Adrenal gland (tissue), 12 donors: ENCODE results near the gene SLC30A2. TPM values are rescaled to one million over a fixed set of nuclear protein-coding genes. Genes with fewer than 3 reads are reported as not detected.

Source experiments
- DNase-seq, 7 donors: peaks; one replicate each; pipeline ENCODE4 v3.0.0-alpha.2; 2019 to 2020
- H3K27ac ChIP-seq, 5 donors: fragments of 200-600 bp; sonication (generic) in 4 of 5; 1 replicate in 3 of 5; 2 replicates in 2 of 5; pipeline versions ENCODE4 v1.5.1 to v1.8.0; 2016 to 2020; ENCODE audit warnings: mild to moderate bottlenecking in 1 of 5
- H3K27me3 ChIP-seq: fragments of 200-600 bp; 2 replicates; pipeline ENCODE4 v1.8.0; 2021
- H3K36me3 ChIP-seq, 2 donors: fragments of 200-600 bp; replicated peaks in 1 of 2; 1 replicate in 1 of 2; 2 replicates in 1 of 2; pipeline versions ENCODE4 v1.5.1 to v1.8.0; 2018 to 2022
- H3K4me1 ChIP-seq, 2 donors: fragments of 200-600 bp; replicated peaks in 1 of 2; 1 replicate in 1 of 2; 2 replicates in 1 of 2; pipeline versions ENCODE4 v1.5.1 to v1.8.0; 2018 to 2021
- H3K4me3 ChIP-seq, 4 donors: fragments of 200-600 bp; sonication (generic) in 3 of 4; one replicate each; pipeline ENCODE4 v1.5.1; 2016 to 2018
- H3K9me3 ChIP-seq, 3 donors: fragments of 200-600 bp; sonication (generic) in 1 of 3; replicated peaks in 1 of 3; 1 replicate in 2 of 3; 2 replicates in 1 of 3; pipeline versions ENCODE4 v1.5.1 to v1.8.0; 2016 to 2021
- POLR2A ChIP-seq, 2 donors: fragments of 450-650 bp; IDR thresholded peaks; one replicate each; pipeline ENCODE4 v1.6.1; 2017; ENCODE audit warnings: antibody characterized with exemption in 2 of 2, mild to moderate bottlenecking in 2 of 2, moderate library complexity in 1 of 2
- WGBS, 4 donors: extraction: QIAGEN DNeasy Blood & Tissue Kit in 2 of 4; methylation state at CpG; one replicate each; pipeline versions ENCODE4 v1.1.5 to v1.1.7; 2013 to 2017; 5-methylcytosine and 5-hydroxymethylcytosine counted together
- intact Hi-C, 2 donors: fragments of 100-400 bp; cut with DNase I; formaldehyde crosslinking; loops; one replicate each; pipeline versions ENCODE4 v1.14.1 to v1.15.0; 2022 to 2023
- polyA plus RNA-seq, 3 donors: library from polyadenylated mRNA; stranded (reverse); fragments of 200-250 nt in 2 of 3; fragments of 350-450 nt in 1 of 3; fragmentation: Illumina TruSeq in 1 of 3; extraction: RNeasy Lipid Tissue Mini Kit (QIAGEN cat#74804) in 1 of 3; gene quantifications; one replicate each; pipeline ENCODE4 v1.2.3, GENCODE V29; 2013 to 2014
- total RNA-seq, 9 donors: library from RNA; depleted of rRNA in 4 of 9; stranded (reverse); fragments of >200 nt in 4 of 9; fragments of 120-200 nt in 1 of 9; fragmentation: NEBNext Ultra II Directional in 1 of 9; extraction: Animal tissue kit (Norgen Biotek cat#: 25700) in 1 of 9; gene quantifications; one replicate each; pipeline versions ENCODE4 v1.1.0 to v1.2.4, GENCODE V29; 2013 to 2023
- TF ChIP-seq, protein P1 (sequence below), 6 experiments: fragments of 450-650 bp in 4 of 6; fragments of 200-600 bp in 2 of 6; sonication (generic) in 1 of 6; IDR thresholded peaks; 1 replicate in 5 of 6; 2 replicates in 1 of 6; pipeline versions ENCODE4 v1.5.1 to v1.8.0; 2016 to 2021; ENCODE audit warnings: antibody characterized with exemption in 6 of 6, mild to moderate bottlenecking in 2 of 6, moderate library complexity in 1 of 6
- donor health status: healthy with polysubstance abuse.
- donor health status: Bipolar disorder and iron deficiency.
- donor health status: DM: yes; HTN: yes; CAD: no.
- donor health status: DM: no; HTN: no; CAD: no.
- donor health status: DM: no; HTN: no; CAD: no.
- donor health status: DM: yes; HTN: yes; CAD: no.

Gene SLC30A2
- total and polyA plus RNA-seq, 12 donors, result 0.06 to 4.8 (median 0.47) TPM

DNA sequence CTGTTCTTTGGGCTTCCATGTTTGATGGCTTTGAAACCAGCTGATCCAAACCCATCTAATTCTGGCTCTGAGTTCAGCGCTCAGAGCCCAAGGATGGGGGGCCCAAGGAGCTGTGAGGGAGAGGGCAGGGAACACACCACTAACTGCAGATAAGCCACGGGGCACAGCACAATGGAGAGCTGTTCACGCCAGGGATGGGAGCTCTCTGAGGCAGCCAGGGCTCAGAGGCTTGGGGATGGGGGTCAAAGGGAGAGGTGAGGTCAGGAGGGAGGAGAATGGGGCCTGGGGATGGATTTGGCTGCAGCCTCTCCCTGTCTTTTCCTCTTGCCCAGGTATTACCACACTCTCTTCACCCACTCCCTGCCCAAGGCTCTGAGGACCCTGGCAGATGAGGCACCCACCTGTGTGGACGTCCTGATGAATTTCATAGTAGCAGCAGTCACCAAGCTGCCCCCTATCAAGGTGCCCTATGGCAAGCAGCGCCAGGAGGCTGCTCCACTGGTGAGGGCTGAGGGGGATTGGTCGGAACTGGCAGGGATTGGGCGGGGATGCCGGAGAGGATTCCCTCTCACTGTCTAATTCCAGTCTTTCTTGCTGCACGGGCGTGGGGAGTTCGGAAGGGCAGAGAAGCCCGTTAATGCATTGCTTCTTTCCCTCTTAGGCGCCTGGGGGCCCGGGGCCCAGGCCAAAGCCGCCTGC, 11.3 kb downstream of the SLC30A2 start:
- intact Hi-C loops, result loop anchor here in 1 of 2 donors (10.0 kb wide), 1 partner anchor 130 kb away; the partner anchor contains the start of genes C1orf232 and ZNF593
- no peak for DNase-seq
- peaks cover 14 to 17% of the 10 kb centered on the region in 2 donors for H3K4me1 ChIP-seq
- peak overlapping the region in 2 of 4 donors; percentile 56 to 58 for H3K4me3 ChIP-seq
- H3K27ac ChIP-seq, result peak overlapping the region in 2 of 5 donors; percentile 93 to 96
- no peaks in the 10 kb centered on the region for H3K9me3 ChIP-seq
- H3K36me3 ChIP-seq, result no peaks in the 10 kb centered on the region
- WGBS, 4 donors, result 16 to 50% (median 18%) methylated on average over 3 to 15 of the region's 15 CpGs
- TF ChIP-seq POLR2A (IDR thresholded peaks at IDR 0.05), result no peak
- TF ChIP-seq, protein P1, sequence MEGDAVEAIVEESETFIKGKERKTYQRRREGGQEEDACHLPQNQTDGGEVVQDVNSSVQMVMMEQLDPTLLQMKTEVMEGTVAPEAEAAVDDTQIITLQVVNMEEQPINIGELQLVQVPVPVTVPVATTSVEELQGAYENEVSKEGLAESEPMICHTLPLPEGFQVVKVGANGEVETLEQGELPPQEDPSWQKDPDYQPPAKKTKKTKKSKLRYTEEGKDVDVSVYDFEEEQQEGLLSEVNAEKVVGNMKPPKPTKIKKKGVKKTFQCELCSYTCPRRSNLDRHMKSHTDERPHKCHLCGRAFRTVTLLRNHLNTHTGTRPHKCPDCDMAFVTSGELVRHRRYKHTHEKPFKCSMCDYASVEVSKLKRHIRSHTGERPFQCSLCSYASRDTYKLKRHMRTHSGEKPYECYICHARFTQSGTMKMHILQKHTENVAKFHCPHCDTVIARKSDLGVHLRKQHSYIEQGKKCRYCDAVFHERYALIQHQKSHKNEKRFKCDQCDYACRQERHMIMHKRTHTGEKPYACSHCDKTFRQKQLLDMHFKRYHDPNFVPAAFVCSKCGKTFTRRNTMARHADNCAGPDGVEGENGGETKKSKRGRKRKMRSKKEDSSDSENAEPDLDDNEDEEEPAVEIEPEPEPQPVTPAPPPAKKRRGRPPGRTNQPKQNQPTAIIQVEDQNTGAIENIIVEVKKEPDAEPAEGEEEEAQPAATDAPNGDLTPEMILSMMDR (IDR thresholded peaks at IDR 0.05), result no peak
- no peaks in the 10 kb centered on the region for H3K27me3 ChIP-seq

DNA sequence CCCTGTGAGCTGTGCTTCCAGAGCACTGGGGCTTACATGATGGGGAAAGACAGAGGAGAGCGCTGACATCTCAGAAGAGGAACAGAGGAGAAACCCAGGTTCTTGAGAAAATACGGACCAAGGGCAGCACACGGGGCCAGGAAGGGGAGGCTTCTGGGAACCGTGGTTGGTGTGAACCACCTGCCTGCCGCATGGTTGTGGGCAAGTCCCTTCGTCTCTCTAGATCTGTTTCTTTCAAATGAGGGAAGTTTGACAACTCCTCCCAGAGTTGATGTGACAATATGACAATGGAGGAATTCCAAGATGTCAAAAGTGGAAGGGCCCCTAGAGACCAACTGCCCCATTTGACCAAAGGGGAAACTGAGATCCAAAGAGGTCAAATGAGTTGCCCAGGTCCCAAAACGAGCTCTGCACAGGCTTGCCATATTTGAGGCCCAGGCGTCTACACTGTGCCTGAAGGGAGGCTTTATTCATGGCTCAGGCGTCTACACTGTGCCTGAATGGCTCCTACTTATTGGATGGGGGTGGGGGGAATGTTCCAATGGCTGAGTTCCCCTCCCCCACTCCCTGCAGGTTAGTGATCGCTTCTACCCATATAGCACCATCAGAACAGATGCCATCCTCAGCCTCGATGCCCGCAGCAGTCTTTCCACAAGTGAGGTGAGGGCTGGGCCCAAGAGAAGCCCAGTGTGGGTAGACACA, 13.1 kb downstream of the SLC30A2 start:
- intact Hi-C loops, result loop anchor here in 1 of 2 donors (10.0 kb wide), 1 partner anchor 132 kb away; the partner anchor contains the start of genes C1orf232 and ZNF593

DNA sequence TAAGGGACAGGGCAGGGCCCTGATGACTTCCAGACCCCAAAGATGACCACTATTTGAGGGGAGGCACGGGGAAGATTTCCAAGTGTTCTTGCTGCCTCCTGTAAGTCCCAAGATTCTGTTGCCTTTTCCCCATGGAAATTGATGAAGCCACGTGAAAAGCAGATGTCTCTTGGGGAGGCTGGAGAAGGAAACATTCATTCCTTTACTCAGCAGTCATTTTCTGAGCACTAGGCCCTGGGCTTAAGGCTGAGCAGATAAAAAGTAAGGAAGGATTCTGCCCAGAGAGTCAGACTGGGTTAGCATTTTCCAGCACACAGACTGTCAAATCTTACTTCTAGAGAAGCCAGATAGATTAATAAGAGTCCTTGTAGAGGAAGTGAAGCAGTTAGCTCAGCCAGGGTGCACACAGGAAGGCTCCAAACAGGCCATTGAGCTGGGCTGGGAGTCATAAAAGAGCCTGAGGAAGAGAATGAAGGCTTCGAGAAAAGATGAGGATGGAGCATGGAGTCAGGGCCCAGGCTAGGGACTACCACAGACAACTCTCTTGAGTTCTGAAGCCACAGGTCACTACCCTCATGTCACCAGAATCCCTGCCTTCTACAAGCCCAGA, 14.2 kb downstream of the SLC30A2 start:
- no peak for TF ChIP-seq POLR2A (IDR thresholded peaks at IDR 0.05)
- TF ChIP-seq, protein P1 (IDR thresholded peaks at IDR 0.05), result no peak
- H3K4me1 ChIP-seq, result peaks cover 11 to 15% of the 10 kb centered on the region in 2 donors
- WGBS, 4 donors, result 72 to 94% (median 84%) methylated on average over 3 of the region's 3 CpGs

More for the DNA sequence above, 13.1 kb downstream of the SLC30A2 start:
- Histone ChIP-seq H3K36me3 (no peaks in the 10 kb centered on the region), H3K9me3 (no peaks in the 10 kb centered on the region), H3K4me1 (peaks cover 14 to 17% of the 10 kb centered on the region in 2 donors), H3K27ac (no peak overlapping the region), H3K27me3 (no peaks in the 10 kb centered on the region), H3K4me3 (no peak overlapping the region)
- 84 to 90% (median 88%) methylated on average over 12 of the region's 12 CpGs for WGBS, 4 donors
- TF ChIP-seq, protein P1 (IDR thresholded peaks at IDR 0.05), result no peak
- no peak for TF ChIP-seq POLR2A (IDR thresholded peaks at IDR 0.05)
- DNase-seq, result no peak

GRCh38 chr1:26031196-26031595, 14.7 kb downstream of the SLC30A2 start:
- no peak overlapping the region for H3K4me3 ChIP-seq
- no peaks in the 10 kb centered on the region for H3K36me3 ChIP-seq
- no peak for DNase-seq
- no peak overlapping the region for H3K27ac ChIP-seq
- TF ChIP-seq, protein P1 (IDR thresholded peaks at IDR 0.05), result no peak
- TF ChIP-seq POLR2A (IDR thresholded peaks at IDR 0.05), result no peak
- H3K27me3 ChIP-seq, result no peaks in the 10 kb centered on the region
- intact Hi-C loops, result loop anchor here in 1 of 2 donors (10.0 kb wide), 1 partner anchor 134 kb away; the partner anchor contains the start of genes C1orf232 and ZNF593
- no peaks in the 10 kb centered on the region for H3K9me3 ChIP-seq
- WGBS, 4 donors, result 82 to 95% (median 88%) methylated on average over 4 of the region's 4 CpGs
- peaks cover 6 to 10% of the 10 kb centered on the region in 2 donors for H3K4me1 ChIP-seq

More for the DNA sequence above, 14.2 kb downstream of the SLC30A2 start:
- H3K36me3 ChIP-seq, result no peaks in the 10 kb centered on the region
- H3K27me3 ChIP-seq, result no peaks in the 10 kb centered on the region
- H3K27ac ChIP-seq, result no peak overlapping the region
- DNase-seq, result no peak
- H3K9me3 ChIP-seq, result no peaks in the 10 kb centered on the region
- intact Hi-C loops, result loop anchor here in 1 of 2 donors (10.0 kb wide), 1 partner anchor 133 kb away; the partner anchor contains the start of genes C1orf232 and ZNF593
- no peak overlapping the region for H3K4me3 ChIP-seq
